GM21390 (cell line): Measurements from ENCODE around the gene GLRA1.
"Not testable (repeated sequence)": the region's sequence is repeated elsewhere in the genome, so short reads cannot be mapped to it uniquely, and the experiment has no call there.

ENCODE experiments used
- ATAC-seq: cut with Tn5 transposase; IDR thresholded peaks from one replicate; pipeline ENCODE4 v1.9.1; 2021; ENCODE audit not compliant: unreplicated experiment

The GLRA1 gene

GRCh38 chr5:151820903-151821302, 103.7 kb downstream of the GLRA1 start:
- no peak for ATAC-seq

- ATAC-seq: no peak
Observed at GRCh38 chr5:151820271-151820670, 104.4 kb downstream of the GLRA1 start.

GRCh38 chr5:151819830-151820229, 104.8 kb downstream of the GLRA1 start:
- ATAC-seq: no peak

- no peak for ATAC-seq
Observed at GRCh38 chr5:151815051-151815450, 109.6 kb downstream of the GLRA1 start.

GRCh38 chr5:151812757-151813309, 111.8 kb downstream of the GLRA1 start:
- ATAC-seq: no peak

GRCh38 chr5:151811593-151812321, 112.9 kb downstream of the GLRA1 start:
- ATAC-seq: no peak

- ATAC-seq: no peak
Observed at GRCh38 chr5:151810897-151811296, 113.8 kb downstream of the GLRA1 start.

- ATAC-seq: no peak
Observed at GRCh38 chr5:151810449-151810848, 114.2 kb downstream of the GLRA1 start.

- no peak for ATAC-seq
Observed at GRCh38 chr5:151808451-151809169, 116.0 kb downstream of the GLRA1 start.

- no peak for ATAC-seq
Observed at GRCh38 chr5:151805414-151806223, 119.0 kb downstream of the GLRA1 start.

- ATAC-seq: no peak
Observed at GRCh38 chr5:151800532-151800931, 124.1 kb downstream of the GLRA1 start.

- no peak for ATAC-seq
Observed at GRCh38 chr5:151799407-151799806, 125.2 kb downstream of the GLRA1 start.

- no peak for ATAC-seq
Observed at GRCh38 chr5:151798674-151799073, 126.0 kb downstream of the GLRA1 start.

GRCh38 chr5:151795426-151795825, 129.2 kb downstream of the GLRA1 start:
- ATAC-seq: no peak

- no peak for ATAC-seq
Observed at GRCh38 chr5:151793358-151793757, 131.3 kb downstream of the GLRA1 start.

- ATAC-seq: no peak
Observed at GRCh38 chr5:151787817-151788216, 136.8 kb downstream of the GLRA1 start.

GRCh38 chr5:151786468-151786867, 138.2 kb downstream of the GLRA1 start:
- no peak for ATAC-seq

- no peak for ATAC-seq
Observed at GRCh38 chr5:151784141-151784540, 140.5 kb downstream of the GLRA1 start.

- ATAC-seq: not testable (repeated sequence)
Observed at GRCh38 chr5:151783664-151784063, 141.0 kb downstream of the GLRA1 start.

GRCh38 chr5:151781201-151781600, 143.4 kb downstream of the GLRA1 start:
- ATAC-seq: no peak

- no peak for ATAC-seq
Observed at GRCh38 chr5:151780348-151780747, 144.3 kb downstream of the GLRA1 start.
